ENCODE results near the gene COG3.

GRCh38 chr13:45536224-45536623, 71.5 kb downstream of the COG3 start:
- TF ChIP-seq POLR2AphosphoS5 (IDR thresholded peaks at IDR 0.05) (no peak), EP300 (conservative IDR thresholded peaks at IDR 0.05; ENCODE audit: poor library complexity, severe bottlenecking) (no peak), REST (IDR thresholded peaks at IDR 0.05; ENCODE audit: borderline replicate concordance) (no peak), CTCF (IDR thresholded peaks at IDR 0.05; ENCODE audit: poor library complexity, severe bottlenecking) (no peak), RAD21 (conservative IDR thresholded peaks at IDR 0.05) (no peak), EZH2 (IDR thresholded peaks at IDR 0.05; ENCODE audit: borderline replicate concordance, insufficient read depth, low read length, poor library complexity, severe bottlenecking) (no peak), TAF1 (IDR thresholded peaks at IDR 0.05; ENCODE audit: low read depth) (no peak), MXI1 (conservative IDR thresholded peaks at IDR 0.05; ENCODE audit: poor library complexity, severe bottlenecking) (no peak)

Measured in neural cell (in vitro differentiated cells).